HG02840 (cell line): ENCODE data around the gene CARD11.

Source experiments
- ATAC-seq: cut with Tn5 transposase; IDR thresholded peaks from one replicate; pipeline ENCODE4 v1.9.1; 2021; ENCODE audit warnings: mild to moderate bottlenecking, moderate library complexity, moderate number of reproducible peaks; ENCODE audit not compliant: unreplicated experiment, low FRiP score

CARD11 gene

DNA sequence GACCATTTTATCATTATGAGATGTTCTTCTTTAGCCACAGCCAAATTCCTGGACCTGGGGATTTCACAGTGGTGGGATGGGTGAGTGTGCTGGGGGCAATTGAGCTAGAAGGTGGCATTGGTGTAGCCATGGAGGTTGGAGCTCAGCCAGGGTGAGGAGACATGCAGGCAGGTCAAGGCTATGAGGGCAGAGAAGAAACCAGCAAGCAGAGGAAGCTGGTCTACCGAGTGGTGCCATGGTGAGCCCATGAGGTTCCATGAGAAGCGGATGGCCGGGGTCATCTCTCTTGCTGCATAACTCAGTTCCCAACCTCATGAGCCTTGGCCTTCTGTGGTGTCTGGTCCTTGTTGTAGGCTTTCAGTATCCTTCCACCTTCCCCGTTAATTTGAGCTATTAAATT is 91.4 kb downstream of the CARD11 start:
- ATAC-seq: no peak

DNA sequence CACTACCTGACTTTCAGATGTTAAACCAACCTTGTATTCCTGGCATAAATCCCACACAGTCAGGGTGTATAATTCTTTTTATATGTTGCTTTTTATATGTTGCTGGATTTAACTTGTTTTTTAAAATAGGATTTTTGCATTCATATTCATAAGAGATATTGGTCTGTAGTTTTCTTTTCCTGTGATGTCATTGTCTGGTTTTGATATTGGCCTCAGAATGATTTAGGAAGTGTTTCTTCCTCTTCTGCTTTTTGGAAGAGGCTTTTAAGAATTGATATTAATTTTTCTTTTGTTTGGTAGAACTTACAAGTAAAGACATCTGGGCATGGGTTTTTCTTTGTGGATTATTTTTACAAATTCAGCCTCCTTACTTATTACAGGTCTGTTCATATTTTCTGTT is 93.1 kb downstream of the CARD11 start:
- ATAC-seq: no peak

DNA sequence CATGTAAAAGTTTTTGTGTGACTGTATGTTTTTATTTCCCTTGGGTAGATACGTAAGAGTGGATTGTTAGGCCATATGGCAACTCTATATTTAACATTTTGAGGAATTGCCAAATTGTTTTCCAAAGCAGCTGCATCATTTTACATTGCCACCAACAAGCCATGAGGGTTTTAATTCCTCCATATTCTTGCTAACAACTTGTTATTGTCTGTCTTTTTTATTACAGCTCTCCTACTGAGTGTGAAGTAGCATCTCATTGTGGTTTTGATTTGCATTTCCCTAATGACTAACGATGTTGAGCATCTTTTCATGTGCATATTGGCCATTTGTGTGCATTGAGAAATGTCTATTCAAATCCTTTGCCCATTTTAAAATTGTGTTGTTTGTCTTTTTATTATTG is 94.9 kb downstream of the CARD11 start:
- no peak for ATAC-seq

DNA sequence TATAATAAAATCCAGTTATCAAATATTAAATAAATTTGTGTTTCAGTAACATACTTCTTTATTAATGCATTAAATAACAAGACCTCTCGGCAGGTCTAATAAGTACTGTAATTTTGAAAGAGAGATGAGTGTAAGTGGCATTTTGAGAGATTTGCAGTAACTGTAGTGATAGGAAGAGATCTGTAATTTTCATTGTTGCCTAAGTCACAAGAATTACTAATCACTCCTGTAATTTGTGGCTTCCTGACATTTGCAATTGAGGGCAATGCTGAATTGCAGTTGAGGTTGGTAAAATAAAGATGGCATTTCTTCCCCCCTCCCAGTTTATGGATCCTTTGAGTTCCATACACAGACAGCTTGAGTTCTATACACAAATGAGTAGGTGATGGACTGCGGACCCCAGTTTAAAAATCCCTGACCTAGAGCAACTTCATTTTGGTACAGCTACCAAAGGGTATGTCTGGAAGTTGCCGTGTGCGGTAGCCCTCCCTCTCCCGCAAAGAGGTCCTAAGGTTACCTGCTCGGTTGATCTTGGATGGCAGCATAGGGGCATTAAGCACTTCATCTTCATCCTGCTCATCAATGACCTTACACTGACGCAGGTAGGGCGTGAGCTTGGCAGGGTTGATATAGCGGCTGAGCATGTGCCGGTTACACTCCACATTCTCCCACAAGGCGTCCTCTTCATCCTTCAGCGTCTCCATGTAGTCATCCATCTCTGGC is 96.4 kb downstream of the CARD11 start:
- ATAC-seq: no peak

DNA sequence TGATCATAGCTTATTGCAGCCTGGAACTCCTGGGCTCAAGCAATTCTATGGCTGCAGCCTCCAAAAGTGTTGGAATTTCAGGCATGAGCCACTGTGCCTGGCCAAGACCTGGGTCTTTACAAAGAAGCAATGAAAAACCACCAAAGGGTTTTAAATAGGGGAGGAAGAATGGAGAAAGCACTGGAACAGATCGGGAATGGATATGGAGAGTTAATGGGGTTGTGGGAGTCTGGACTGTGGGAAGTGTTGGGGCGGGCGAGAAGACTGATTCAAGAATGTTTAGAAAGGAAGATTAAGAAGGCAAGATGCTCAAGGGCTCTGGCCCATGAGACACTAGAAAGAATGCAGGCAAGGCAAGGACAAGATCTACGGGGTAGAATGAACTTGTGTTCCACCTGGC is 98.5 kb downstream of the CARD11 start:
- no peak for ATAC-seq

DNA sequence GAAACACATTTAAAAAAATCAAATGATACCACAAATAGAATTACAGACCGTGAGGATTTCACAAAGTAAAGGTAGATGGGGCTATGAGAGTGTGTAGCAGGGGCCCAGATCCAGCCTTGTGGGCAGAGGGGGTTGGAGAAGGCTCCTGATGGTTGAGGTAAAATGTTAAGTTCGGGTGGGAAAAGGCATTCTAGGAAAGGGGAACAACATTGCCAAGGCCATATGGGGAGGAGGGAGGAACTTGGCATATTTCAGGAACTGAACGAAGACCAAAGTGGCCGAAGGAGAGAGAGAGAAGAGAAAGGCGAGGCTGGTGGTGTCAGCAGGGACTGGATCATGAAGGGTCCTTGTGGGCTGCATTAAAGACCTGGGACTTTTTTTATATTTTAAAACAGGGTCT is 98.9 kb downstream of the CARD11 start:
- no peak for ATAC-seq

DNA sequence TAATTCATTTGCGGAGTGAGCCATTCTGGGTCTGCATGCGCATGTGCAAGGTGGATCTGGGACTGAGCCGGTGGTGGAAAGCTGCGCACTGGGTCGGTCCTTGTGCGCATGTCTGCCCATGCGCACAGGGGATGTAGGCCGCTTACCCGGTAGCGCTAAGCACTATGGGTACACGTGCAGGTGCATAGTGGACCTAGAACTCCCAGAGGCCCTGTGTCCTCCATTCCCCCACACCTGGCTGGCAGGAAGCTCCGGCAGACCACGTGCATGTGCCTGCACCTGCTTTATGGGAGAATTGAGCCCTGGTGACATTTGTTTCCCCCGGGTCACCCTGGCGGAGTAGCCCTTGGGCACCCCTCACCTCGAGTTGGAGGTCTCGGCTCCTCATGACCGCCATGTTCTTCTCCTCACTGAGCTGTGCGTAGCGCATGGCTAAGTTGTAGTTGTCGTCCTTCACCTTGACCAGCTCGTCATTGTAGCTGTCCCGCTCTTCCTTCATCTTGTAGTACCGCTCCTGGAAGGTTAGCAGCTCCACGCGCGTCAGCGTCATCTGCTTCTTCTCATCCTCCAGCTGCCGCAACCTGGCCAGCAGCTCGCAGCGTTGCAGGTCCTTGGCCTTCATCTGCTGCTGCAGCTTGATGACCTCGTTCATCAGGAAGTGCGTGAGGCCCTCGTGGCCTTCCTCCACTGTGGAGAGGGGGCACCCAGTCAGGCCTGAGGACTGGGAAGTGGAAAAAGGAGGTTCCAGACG is 99.6 kb downstream of the CARD11 start:
- ATAC-seq: no peak

DNA sequence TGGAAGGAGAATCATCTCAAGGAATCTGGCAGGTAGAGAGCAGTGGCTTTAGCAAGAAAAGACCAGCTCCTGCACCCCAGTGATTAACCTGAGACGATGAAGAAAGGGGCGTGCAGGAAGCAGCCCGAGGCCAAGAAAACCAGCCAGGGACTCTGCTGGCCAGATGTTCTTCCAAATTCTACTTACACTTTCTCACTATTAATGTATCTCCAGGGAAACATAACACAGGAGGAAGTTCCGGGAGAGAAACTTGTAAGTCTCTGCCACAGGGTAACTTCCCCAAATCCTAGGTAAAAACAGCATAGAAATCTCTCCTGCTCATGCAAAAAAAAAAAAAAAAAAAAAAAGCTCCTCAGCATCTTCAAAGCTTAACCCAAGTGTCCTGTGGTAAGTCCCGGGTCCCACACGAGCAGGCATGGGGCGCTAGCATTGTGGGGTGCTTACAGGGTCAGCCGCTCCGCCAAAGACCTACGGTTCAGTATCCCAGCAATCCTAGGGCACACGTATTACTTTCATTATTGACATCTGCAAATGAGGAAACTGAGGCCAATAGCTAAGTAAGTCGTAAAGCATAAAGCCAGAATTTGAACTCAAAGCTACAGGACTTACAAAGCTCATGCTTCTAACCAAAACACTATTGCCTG is 102.3 kb downstream of the CARD11 start:
- no peak for ATAC-seq

DNA sequence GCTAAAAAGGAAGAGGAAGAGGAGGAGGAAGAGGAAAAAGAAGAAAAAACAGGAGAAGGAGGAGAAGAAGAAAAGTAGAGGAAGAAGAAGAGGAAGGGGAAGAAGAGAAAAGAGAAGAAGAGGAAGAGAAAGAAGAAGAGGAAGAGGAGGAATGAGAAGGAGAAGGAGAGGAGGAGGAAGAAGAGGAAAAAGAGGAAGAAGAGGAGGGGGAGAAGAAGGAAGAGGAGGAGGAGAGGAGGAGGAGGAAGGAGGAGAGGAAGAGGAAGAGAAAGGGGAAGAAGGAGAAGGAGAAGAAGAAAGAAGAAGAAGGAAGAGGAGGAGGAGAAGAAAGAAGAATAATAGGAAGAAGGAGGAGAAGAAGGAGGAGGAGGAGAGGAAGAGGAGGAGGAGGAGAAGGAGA is 103.2 kb downstream of the CARD11 start:
- ATAC-seq: no peak

DNA sequence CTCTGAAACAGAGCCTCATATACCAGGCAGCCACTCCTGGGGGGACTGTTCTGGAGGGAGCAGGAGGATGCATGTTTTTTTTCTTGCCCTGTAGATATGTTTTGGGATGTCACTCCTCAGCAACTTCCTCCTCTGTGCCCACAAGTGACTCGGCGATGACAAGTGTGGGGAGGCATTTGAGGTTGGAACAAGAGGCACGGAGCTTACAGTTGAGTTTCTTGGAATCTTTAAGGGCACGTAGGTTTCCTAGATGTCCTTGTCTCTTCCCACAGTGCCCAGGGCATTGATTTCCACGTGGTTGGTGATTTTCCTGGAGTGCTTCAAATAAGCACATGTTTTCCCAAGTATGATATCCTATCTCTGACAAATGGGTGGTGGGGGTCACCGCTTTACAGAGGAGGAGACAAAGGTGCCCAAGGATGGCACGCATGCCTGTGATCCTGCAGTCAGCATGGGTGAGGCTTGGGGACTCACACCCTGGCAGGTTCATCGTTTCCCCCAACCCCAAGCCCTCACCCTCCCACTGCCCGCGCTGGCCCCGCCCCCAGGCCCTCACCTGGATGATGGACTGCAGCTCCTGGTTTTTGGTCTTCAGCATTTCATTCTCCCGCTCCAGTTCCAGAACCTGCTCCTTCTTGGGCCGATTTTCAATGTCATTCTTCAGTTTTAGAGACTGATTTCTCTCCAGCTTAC is 104.3 kb downstream of the CARD11 start:
- ATAC-seq: no peak

DNA sequence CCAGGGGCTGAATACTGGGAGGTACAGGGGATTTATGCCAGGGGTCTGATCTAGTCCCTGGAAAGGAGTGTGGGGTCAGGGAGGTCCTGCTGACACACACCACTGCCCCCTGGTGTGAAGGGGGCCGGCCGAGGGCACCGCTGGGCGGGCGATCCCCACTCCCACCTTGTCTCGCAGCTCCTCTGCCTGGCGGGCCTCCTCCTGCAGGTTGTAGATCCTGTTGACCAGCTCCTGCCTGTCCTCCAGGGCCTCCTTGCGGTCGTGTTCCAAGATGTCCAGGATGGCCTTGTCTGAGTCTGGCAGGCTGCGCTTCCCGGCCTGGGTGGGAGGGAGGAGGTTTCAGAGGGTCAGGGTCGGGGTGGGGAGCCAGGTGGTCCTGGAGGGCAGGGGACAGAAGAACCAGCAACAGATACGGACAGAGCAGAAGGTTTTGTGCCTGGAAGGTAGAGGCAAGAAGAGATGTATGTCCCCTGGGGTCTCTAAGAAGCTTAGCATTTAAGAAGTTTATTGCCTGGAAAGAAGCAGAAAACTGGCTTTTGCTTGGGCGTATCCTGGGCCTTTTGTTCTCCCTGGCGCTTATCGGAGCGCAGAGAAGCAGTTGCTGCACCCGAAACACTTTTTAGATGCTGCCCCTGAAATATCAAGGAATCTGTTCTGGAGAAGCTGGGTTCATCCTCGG is 105.0 kb downstream of the CARD11 start:
- no peak for ATAC-seq

DNA sequence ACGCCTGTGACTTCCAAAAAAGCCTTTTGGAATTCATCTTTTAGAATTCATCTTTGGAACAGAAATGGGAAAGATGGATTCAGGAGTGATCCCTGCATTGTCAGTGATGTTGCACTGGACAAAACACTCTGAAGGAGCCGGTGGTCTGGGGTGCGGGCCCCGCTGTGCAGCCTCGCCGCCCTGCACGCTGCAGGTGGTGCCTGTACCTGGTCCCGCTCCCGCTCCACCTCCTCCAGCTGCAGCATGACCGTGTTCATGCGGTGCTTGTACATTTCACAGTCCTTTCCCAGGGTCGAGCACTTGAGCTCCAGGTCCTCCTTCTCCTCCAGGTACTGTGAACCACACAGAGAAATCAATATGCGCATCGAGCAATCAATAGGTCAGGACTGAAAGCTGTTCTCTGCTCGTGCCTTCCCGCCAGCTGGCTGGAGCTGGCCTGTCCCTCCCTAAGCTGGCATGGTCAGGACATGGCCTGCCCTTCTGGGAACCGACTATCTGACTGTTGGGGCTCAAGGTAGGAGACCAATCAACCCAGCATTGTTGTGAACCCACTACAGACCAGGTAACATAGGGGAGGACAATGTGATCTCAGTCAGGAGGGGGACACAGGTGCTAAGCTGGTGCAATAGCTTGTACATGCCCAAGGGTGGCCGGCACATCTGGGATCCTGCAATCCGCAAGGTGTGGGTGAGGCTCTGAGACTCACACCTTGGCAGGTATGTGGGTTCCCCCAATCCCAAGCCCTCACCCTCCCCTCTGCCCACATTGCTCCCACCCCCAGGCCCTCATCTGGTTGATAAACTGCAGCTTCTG is 105.8 kb downstream of the CARD11 start:
- no peak for ATAC-seq

DNA sequence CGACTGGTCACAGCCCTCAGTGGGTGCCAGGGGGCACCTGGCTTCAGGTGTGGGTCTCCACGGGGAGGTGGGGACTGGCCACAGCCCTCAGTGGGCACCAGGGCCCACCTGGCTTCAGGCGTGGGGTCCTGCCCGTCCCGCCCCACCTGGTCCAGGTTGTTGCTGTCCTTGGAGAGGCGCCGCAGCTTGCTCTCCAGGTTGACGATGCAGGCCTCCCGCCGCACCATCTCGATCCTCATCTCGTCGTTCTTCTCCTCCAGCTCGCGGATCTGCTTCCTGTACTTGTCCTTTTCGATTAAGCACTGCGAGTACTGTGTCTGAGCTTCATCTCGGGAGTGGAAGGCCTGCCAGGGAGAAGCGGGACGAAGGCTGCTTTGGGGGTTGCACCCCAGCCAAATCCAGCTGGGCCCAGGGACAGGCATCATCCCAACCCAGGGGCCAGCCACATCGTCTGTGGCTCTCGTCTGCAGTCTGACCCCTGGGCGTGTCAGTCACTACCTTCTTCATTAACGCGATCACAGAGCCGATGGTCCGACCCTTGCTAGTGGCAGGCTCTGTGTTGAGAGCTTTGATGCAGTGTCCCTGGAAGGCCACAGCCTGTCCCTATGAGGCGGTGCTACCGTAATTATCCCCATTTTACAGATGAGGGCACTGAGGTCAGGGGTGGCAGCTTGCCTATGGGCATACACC is 106.6 kb downstream of the CARD11 start:
- ATAC-seq: no peak

DNA sequence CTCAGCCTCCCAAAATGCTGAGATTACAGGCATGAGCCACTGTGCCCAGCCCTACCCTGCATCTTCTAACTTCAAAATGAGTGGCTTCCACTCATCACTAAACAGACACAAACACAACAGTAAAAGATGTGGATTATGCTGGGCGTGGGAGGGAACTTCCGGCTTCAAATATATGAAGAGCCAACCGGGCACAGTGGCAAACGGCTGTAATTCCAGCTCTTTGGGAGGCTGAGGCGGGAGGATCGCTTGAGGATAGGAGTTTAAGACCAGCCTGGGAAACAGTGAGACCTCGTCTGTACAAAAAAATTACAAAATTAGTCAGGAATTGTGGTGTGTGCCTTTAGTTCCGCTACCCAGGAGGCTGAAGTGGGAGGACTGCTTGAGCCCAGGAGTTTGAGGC is 107.4 kb downstream of the CARD11 start:
- ATAC-seq: no peak

DNA sequence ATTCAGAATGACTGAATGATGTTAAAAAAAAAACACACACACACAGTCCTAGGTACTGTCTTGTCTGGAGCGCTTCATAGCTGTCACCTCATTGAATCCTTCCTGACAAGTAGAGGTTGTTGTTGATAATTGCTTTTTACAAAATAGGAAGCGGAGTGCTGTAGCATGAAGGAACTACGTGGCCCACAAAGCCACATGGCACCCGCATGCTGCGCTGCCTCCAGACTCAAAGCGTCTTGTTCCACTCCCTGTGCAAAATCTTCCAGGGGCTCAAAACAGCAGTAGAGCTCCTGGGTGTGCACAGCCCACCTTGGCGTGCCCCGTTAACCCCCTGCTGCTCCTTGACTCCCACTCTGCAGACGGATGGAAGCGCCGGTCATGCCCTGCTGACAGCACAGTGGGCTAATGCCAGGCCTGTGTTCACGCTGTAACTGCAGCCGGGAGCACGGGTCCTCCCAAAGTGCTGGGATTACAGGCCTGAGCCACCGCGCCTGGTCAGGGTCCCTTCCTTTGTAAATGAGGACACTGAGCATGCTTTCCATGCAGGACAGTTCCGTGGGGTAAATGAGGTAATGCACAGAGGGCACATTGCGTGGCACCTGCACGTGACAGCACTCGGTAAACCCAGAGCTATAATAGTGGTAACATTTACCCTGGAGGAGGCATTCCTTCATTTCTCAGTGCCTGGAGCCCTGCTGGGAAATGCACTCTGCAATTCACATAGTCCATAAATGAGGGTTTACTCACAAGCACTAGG is 108.5 kb downstream of the CARD11 start:
- ATAC-seq: no peak

DNA sequence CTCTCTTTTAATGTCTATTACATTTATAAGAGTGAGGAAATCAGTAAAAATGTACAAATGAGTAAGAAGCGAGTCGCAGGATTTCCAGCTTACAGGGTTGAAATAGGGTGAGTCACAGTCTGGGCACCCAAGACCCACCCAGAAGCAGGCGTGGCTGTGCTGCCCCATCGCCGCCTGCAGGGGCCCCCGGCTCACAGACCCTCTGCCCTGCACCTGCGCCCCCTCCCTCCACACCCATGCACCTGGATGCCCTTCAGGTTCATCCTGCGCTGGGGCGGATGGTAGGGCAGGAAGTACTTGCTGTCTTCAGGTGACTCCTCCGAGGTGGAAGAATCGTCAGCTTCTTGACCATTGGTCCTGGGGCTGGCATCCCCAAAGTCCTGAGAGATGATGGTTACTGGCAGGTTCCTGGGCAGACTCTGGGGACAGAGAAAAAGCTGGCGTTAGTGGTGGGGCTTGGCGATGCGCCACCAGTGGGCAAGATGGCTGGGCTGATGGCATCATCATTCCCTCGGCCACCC is 109.4 kb downstream of the CARD11 start:
- no peak for ATAC-seq

DNA sequence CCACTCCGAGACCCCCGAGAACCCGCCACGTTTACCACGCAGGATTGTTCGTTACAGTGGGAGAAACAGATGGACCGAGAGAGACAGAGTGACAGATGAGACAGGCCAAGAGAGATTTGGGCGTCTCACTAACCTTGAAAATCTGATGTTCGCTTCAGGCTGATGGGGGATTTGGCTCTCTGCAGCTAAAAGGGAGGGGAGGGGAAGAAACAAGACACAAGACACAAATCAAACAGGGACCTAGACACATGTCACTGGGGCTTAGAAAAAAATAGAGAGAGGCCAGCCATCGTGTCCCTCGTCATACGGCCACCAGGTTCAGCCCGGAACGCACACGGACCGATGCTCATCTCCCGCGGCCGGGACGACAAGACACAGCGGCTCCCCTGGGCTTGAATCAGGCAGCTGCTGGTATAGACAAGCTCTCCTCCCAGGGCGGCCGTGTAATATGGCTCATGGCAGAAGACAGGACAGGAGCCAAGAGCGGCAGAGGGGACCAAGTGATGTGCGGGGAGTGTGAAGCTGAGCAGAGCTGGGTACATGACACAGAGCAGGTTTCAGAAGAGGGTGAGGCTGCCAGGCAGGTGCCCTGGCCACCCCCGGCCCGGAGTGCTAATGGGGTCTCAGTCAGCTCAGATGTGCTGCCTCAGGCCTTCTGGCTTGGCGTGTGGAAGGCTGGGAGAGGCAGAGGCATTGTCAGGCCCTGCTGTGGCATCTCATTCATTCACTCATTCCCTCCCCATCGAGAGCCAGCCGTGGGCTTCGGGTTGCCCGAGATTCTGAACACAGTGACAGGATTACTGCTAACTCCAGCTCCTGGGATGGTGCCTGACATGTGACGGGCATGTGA is 111.0 kb downstream of the CARD11 start:
- no peak for ATAC-seq
